Naive thymus-derived CD8-positive, alpha-beta T cell (primary cell): ENCODE data around the gene MAD1L1. TPM values are rescaled to one million over a fixed set of nuclear protein-coding genes. Genes with fewer than 3 reads are reported as not detected.
"Not testable (repeated sequence)": the region's sequence is repeated elsewhere in the genome, so short reads cannot be mapped to it uniquely, and the experiment has no call there.

ENCODE experiments used
- ATAC-seq, 2 donors: fragments of 150-1000 bp; cut with Tn5 transposase in 1 of 2; sonication (Bioruptor Pico), chemical (Tn5 transposase) in 1 of 2; 1 replicate in 1 of 2; 2 replicates in 1 of 2; pipeline ENCODE4 v1.10.0; 2021; ENCODE audit warnings: mild to moderate bottlenecking in 2 of 2, moderate library complexity in 2 of 2
- POLR2A ChIA-PET: fragments of 350-600 bp; sonication (Branson Sonifier 250); formaldehyde crosslinking; loops from one replicate; lab custom pipeline; 2021; ENCODE audit warnings: antibody characterized with exemption; lab: Charles Lee
- DNase-seq, 10 donors: peaks; one replicate each; pipeline versions ENCODE4 v3.0.0 to v3.0.0-alpha.2; 2020 to 2022
- H3K27ac Mint-ChIP-seq, 10 donors: one replicate each; pipeline ENCODE4 v1.8.0; 2020 to 2022; ENCODE audit warnings: mild to moderate bottlenecking in 10 of 10, mixed read lengths in 10 of 10, moderate library complexity in 4 of 10, inconsistent platforms in 1 of 10
- H3K27me3 Mint-ChIP-seq, 5 donors: one replicate each; pipeline ENCODE4 v1.8.0; 2021 to 2022; ENCODE audit warnings: mixed read lengths in 5 of 5
- H3K36me3 Mint-ChIP-seq, 3 donors: one replicate each; pipeline ENCODE4 v1.8.0; 2020 to 2022; ENCODE audit warnings: mixed read lengths in 3 of 3, mild to moderate bottlenecking in 2 of 3, inconsistent platforms in 1 of 3
- H3K4me1 Mint-ChIP-seq, 4 donors: one replicate each; pipeline ENCODE4 v1.8.0; 2021 to 2022; ENCODE audit warnings: mixed read lengths in 4 of 4
- H3K4me3 Mint-ChIP-seq, 10 donors: one replicate each; pipeline ENCODE4 v1.8.0; 2020 to 2022; ENCODE audit warnings: mild to moderate bottlenecking in 10 of 10, mixed read lengths in 10 of 10, moderate library complexity in 6 of 10, inconsistent platforms in 1 of 10
- H3K9me3 Mint-ChIP-seq, 9 donors: one replicate each; pipeline ENCODE4 v1.8.0; 2020 to 2022; ENCODE audit warnings: mixed read lengths in 9 of 9, mild to moderate bottlenecking in 3 of 9, inconsistent platforms in 1 of 9, moderate library complexity in 1 of 9
- polyA plus RNA-seq, 3 donors: library from polyadenylated mRNA; unstranded; fragments of 300-500 nt; fragmentation: Illumina TruSeq; gene quantifications; one replicate each; pipeline ENCODE4 v1.2.3, GENCODE V29; 2021
- total RNA-seq, 8 experiments: library from RNA in 2 of 8; stranded (reverse) in 2 of 8; gene quantifications; one replicate each; pipeline ENCODE4 v1.2.3 and lab custom pipeline; 2021 to 2026

Gene MAD1L1
- total and polyA plus RNA-seq, 5 experiments from 2014 or later: 84.5 to 243 (median 146) TPM

DNA sequence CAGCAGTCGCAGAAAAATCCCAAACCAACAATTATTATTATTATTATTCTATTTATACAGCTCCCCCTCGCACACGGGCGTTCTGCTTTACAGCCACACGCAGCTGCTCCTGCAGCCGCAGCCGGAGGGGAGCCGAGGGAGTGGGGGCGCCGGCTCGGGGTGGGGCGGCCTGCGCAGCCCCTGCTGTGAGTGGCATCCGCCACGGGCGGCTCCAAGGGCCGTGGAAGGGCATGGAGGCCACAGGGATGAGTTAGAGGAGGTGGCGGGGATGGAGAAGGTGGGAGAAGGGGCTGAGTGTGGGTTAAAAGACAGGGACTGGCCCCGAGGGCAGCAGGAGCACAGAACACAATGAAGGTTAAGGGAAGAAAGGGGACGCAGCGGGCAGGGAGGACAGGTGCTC, 405.8 kb downstream of the MAD1L1 start:
- H3K4me3 Mint-ChIP-seq, DNase-seq, POLR2A ChIA-PET, H3K27me3 Mint-ChIP-seq, H3K27ac Mint-ChIP-seq, H3K9me3 Mint-ChIP-seq, ATAC-seq: not testable (repeated sequence)
- Mint-ChIP-seq H3K36me3 (peaks cover 5 to 17% (median 15%) of the 10 kb centered on the region in 3 donors), H3K4me1 (peaks cover 13 to 46% (median 21%) of the 10 kb centered on the region in 4 donors)

DNA sequence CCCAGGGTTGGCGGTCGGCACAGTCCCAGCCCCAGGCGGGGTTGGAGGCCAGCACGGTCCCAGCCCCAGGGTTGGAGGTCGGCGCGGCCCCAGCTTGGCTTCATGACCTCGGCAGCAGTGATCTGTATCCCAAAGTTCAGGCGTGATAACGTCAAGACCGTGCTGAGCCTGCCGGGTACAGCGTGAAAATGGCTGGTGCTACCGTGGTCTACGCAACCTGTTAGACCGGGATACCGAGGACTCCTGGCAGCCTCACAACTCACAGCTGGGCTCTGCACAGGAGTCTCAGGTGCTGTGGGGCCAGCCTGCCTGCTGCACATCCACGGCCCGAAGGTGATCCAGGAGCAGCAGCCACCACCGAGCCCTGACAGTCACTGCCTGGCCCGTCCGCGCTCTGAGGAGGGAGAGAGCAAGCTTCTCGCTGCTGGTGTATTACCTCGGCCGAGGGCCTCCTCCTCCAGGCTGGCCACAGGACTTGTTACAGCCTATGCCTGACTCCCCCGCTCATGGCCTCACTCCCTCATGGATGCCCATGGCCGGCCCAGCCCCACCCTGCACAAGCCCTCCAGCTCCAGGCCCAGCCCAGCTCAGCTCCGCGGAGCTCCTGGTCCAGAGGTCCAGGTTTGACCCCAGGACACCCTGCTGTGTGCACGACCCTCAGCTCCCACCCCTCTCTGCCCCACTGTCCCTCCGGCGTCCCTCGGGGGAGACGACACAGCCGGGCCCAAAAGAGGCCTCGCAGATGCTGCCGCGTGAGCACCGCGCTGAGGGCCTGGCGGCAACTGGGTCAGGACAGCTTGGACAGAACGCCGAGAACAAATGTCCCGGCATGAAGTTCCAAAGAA, 406.6 kb downstream of the MAD1L1 start:
- peaks cover 5 to 14% (median 10%) of the 10 kb centered on the region in 3 donors for H3K36me3 Mint-ChIP-seq
- DNase-seq: peak in 2 of 10 donors; percentile 12 to 52
- peak overlapping the region in 1 of 10 donors; percentile 29 for H3K27ac Mint-ChIP-seq
- H3K4me3 Mint-ChIP-seq: no peak overlapping the region
- POLR2A ChIA-PET: no interaction called here
- H3K9me3 Mint-ChIP-seq: peaks cover 0 to 7% (median 0%) of the 10 kb centered on the region in 9 donors
- no peak for ATAC-seq
- H3K27me3 Mint-ChIP-seq: no peaks in the 10 kb centered on the region
- peaks cover 14 to 53% (median 24%) of the 10 kb centered on the region in 4 donors for H3K4me1 Mint-ChIP-seq

DNA sequence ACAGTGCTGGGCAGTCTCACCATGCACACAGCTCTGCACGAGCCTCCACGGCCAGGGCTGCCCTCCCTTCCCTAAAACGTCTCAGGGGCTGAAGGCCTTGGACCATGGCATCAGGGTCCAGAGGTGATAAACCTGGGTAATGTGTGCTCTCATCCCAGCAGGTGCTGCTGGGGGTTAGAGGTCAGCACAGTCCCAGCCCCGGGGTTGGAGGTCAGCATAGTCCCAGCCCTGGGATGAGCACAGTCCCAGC, 407.2 kb downstream of the MAD1L1 start:
- ATAC-seq, H3K27me3 Mint-ChIP-seq, H3K9me3 Mint-ChIP-seq, POLR2A ChIA-PET, DNase-seq, H3K27ac Mint-ChIP-seq: not testable (repeated sequence)
- peak overlapping the region in 2 of 10 donors; percentile 6 to 26 for H3K4me3 Mint-ChIP-seq
- peaks cover 14 to 54% (median 24%) of the 10 kb centered on the region in 4 donors for H3K4me1 Mint-ChIP-seq
- peaks cover 5 to 14% (median 10%) of the 10 kb centered on the region in 3 donors for H3K36me3 Mint-ChIP-seq

DNA sequence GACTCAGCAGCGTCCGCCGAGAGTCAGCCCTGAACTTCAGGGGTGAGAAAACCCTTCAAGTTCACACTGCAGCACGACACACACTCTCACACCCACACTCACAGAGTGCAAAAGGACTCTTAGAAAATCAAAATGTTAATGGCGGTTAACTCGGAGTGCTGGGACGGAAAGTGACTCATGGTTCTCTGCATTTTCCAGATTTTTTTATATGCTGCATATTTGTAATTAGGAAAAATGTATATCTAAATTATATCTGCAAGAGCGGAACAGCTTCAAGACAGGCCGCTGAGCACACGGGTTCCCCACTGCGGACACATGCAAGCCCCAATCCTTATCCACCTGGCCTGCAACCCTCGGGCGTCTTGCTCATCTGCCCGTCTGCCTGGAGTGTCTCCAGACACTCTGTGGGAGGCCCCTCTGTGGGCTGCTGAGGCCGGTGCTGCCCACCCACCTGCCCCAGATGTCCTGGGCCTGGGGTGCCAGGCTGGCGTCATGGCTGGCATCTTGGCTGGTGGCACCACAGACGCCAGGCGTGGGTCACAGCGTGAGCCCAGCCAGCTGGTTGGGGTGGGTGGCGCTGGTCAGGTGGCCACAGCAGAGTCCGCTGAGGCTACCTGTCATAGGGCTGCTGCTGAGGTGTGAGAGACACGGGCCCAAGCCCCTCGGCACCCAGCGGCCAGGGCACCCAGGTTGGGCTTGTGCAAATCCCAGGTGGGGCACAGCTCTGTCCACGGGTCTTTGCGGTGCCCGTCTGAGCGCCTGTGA, 407.7 kb downstream of the MAD1L1 start:
- DNase-seq (peak in 2 of 10 donors; percentile 17 to 34), ATAC-seq (peak in 1 of 2 donors; percentile 2)
- POLR2A ChIA-PET, H3K9me3 Mint-ChIP-seq, H3K27me3 Mint-ChIP-seq: not testable (repeated sequence)
- Mint-ChIP-seq H3K36me3 (peaks cover 5 to 14% (median 10%) of the 10 kb centered on the region in 3 donors), H3K4me3 (peak overlapping the region in 9 of 10 donors; percentile 36 to 72 (median 62)), H3K4me1 (peaks cover 16 to 58% (median 29%) of the 10 kb centered on the region in 4 donors), H3K27ac (peak overlapping the region in 6 of 10 donors; percentile 69 to 91 (median 78))

DNA sequence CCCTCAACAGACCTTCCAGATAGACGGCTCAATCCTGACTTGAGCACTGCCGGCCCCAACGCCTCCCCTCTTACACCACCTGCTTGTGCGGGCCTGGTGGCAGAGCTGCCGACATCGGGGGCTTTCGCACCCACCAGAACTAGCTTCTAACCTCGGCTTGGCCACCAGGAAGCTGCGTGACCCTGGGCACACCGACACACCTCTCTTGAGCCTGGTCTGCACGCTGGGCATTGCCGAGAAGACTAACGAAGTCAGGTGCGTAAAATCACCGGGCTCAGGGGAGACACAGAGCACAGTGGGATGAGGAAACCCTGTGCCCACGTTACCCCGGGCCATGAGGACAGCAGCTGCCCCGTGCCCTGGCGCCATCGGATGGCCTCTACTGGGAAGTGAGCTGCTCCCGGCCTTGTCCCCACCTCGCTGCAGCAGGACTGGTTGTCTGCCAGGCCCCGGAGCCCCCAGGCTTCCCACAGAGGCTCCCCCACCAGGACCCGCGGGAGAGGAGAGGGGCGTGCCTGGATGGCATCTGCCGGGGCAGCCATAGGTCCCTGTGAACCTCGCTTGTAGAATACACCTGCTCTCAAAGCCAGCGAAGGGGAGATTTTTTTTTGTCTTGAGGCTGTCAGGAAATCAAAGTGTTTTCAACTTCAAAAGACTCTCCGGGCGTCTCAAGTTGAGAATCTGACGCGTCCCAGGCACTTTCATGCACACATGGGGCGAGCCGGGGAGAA, 408.4 kb downstream of the MAD1L1 start:
- H3K27ac Mint-ChIP-seq: peak overlapping the region in 7 of 10 donors; percentile 53 to 91 (median 74)
- H3K4me3 Mint-ChIP-seq: peak overlapping the region in 9 of 10 donors; percentile 36 to 72 (median 62)
- ATAC-seq (peak; percentile 95 to 96), DNase-seq (peak in 9 of 10 donors; percentile 37 to 80 (median 71))
- H3K9me3 Mint-ChIP-seq, H3K27me3 Mint-ChIP-seq, POLR2A ChIA-PET, H3K36me3 Mint-ChIP-seq: not testable (repeated sequence)
- peaks cover 21 to 61% (median 35%) of the 10 kb centered on the region in 4 donors for H3K4me1 Mint-ChIP-seq

GRCh38 chr7:1823376-1824150, 409.2 kb downstream of the MAD1L1 start:
- POLR2A ChIA-PET: no interaction called here
- no peak for ATAC-seq
- Mint-ChIP-seq H3K36me3 (peaks cover under 1 to 2% (median under 1%) of the 10 kb centered on the region in 3 donors), H3K4me3 (peak overlapping the region in 2 of 10 donors; percentile 1 to 9), H3K4me1 (peaks cover 25 to 63% (median 42%) of the 10 kb centered on the region in 4 donors), H3K27ac (peak overlapping the region in 2 of 10 donors; percentile 34 to 38), H3K9me3 (peaks cover 0 to under 1% (median 0%) of the 10 kb centered on the region in 9 donors), H3K27me3 (no peaks in the 10 kb centered on the region)
- DNase-seq: no peak

GRCh38 chr7:1819259-1819841, 413.4 kb downstream of the MAD1L1 start:
- peak in 4 of 10 donors; percentile 23 to 38 (median 30) for DNase-seq
- Mint-ChIP-seq H3K27ac (peak overlapping the region in 7 of 10 donors; percentile 36 to 90 (median 63)), H3K27me3 (no peaks in the 10 kb centered on the region), H3K9me3 (no peaks in the 10 kb centered on the region), H3K4me3 (peak overlapping the region; percentile 29 to 76 (median 66)), H3K36me3 (peaks cover 0 to 5% (median 0%) of the 10 kb centered on the region in 3 donors), H3K4me1 (peaks cover 19 to 50% (median 42%) of the 10 kb centered on the region in 4 donors)
- ATAC-seq: peak; percentile 65 to 67
- POLR2A ChIA-PET: no interaction called here

DNA sequence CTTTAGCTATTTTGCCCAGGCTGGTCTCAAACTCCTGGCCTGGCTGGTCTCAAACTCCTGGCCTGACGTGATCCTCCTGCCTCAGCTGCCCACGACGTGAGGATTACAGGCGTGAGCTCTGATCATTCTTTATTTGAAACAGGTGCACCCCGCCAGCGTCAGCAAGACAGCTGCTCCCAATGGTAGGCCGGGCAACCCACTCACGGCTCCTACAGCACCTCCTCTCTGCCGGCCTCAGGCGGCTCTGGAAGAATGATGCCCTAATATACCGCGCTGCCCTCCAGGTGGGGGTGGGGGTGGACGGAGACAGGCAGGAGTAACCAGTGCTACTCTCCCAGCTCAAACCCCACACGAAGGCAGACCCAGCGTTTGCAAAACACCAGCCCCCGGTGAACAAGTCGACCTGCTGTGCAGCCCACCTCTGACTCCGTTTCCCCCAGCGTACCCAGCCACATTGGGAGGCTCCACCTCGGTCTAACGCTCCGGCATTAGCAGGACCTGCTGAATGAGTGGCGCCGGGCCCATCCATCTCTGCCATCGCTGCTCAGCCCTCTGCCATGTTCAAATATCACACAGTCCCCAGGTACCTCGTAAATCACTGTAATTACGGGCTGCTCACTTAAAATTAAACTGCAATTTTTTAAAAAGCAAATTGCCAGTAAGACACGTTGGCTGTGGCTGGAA, 414.0 kb downstream of the MAD1L1 start:
- H3K9me3 Mint-ChIP-seq: no peaks in the 10 kb centered on the region
- DNase-seq (no peak), ATAC-seq (no peak)
- H3K4me3 Mint-ChIP-seq: peak overlapping the region; percentile 29 to 76 (median 66)
- H3K4me1 Mint-ChIP-seq: peaks cover 16 to 43% (median 37%) of the 10 kb centered on the region in 4 donors
- H3K36me3 Mint-ChIP-seq: peaks cover 0 to 6% (median 0%) of the 10 kb centered on the region in 3 donors
- no peaks in the 10 kb centered on the region for H3K27me3 Mint-ChIP-seq
- POLR2A ChIA-PET: no interaction called here
- peak overlapping the region in 4 of 10 donors; percentile 58 to 90 (median 70) for H3K27ac Mint-ChIP-seq

DNA sequence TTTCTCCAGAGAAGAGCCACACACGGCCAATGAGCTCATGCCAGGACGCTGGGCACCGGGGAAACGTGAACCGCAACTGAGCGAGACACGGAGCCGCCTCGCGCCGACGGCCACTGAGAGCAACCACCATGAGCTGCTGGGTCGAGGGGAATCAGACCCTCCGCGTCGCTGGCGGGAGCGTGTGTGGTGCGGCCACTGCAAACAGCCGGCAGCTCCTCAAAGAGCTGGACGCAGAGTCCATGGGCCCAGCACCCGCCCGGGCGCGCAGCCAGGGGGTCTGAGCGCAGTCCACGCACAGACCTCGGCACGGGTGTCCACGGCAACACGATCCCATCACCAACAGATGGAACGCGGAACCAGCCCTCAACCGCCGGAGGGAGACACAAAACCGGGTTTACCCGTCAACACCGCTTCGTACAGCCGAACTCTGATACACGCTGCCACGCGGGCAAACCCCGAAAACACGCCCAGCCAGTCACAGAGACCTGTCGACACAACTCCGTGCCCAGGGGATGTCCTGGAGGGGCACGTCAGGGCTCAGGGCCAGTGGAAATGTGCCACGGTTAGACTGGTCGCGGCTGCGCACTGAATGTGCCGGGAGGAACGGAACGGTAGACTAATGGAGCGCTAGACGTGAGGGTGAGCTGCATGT, 415.6 kb downstream of the MAD1L1 start:
- POLR2A ChIA-PET: no interaction called here
- Mint-ChIP-seq H3K27ac (peak overlapping the region in 2 of 10 donors; percentile 32 to 89), H3K9me3 (no peaks in the 10 kb centered on the region), H3K4me3 (no peak overlapping the region), H3K27me3 (no peaks in the 10 kb centered on the region), H3K4me1 (peaks cover 14 to 37% (median 28%) of the 10 kb centered on the region in 4 donors), H3K36me3 (peaks cover 0 to 9% (median 0%) of the 10 kb centered on the region in 3 donors)
- DNase-seq: no peak
- ATAC-seq: no peak

GRCh38 chr7:1816451-1816850, 416.3 kb downstream of the MAD1L1 start:
- H3K4me1 Mint-ChIP-seq: peaks cover 13 to 33% (median 27%) of the 10 kb centered on the region in 4 donors
- H3K9me3 Mint-ChIP-seq, POLR2A ChIA-PET, H3K4me3 Mint-ChIP-seq, ATAC-seq, DNase-seq, H3K36me3 Mint-ChIP-seq, H3K27me3 Mint-ChIP-seq, H3K27ac Mint-ChIP-seq: not testable (repeated sequence)
